Panc1 (cell line): ENCODE results near the gene GPC3.

ENCODE experiments used
- CTCF ChIP-seq: fragments of 450-650 bp; IDR thresholded peaks from 2 replicates; pipeline ENCODE4 v1.5.1; 2017; ENCODE audit warnings: mild to moderate bottlenecking
- POLR2AphosphoS5 ChIP-seq: IDR thresholded peaks from 2 replicates; pipeline ENCODE4 v1.6.1; 2012; ENCODE audit warnings: mild to moderate bottlenecking, low read depth, low read length, moderate library complexity
- REST ChIP-seq, 2 experiments: IDR thresholded peaks; 2 replicates each; pipeline ENCODE4 v1.6.1; 2011 to 2012; ENCODE audit warnings: low read depth in 2 of 2, control low read depth in 1 of 2, low read length in 1 of 2, mild to moderate bottlenecking in 1 of 2, moderate library complexity in 1 of 2; ENCODE audit not compliant: insufficient read depth in 1 of 2
- SIN3A ChIP-seq: IDR thresholded peaks from 2 replicates; pipeline ENCODE4 v1.6.1; 2012; ENCODE audit warnings: low read depth, mild to moderate bottlenecking, low read length, moderate library complexity, borderline replicate concordance; ENCODE audit not compliant: insufficient read depth
- TCF7L2 ChIP-seq: IDR thresholded peaks from 2 replicates; pipeline ENCODE4 v1.6.1; 2011; ENCODE audit warnings: mild to moderate bottlenecking, low read depth, low read length, inconsistent platforms

DNA sequence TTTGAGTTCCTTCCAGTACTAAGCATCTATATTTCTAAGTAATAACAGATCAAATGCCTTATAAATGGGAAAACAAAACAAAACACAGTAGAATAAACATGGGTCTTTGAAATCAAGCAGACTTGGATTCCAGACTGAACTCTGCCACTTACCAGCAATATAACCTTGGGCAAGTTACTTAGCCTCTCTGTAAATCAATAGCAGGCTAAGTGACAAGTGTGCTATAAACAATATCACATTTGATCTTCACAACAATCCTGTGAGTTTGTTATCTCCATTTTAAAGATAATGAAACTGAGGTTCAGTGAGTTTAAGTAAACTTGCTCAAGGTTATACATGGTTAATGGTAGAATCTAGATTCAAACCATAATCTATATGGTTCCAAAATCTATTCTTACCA is 165.8 kb downstream of the GPC3 start:
- TF ChIP-seq CTCF = no peak
- TF ChIP-seq SIN3A = no peak
- TF ChIP-seq POLR2AphosphoS5 = no peak
- TF ChIP-seq REST (IDR thresholded peaks at IDR 0.05; ENCODE audit: insufficient read depth in 1 of 2, low read depth in 2 of 2, low read length in 1 of 2) = no peak
- no peak for TF ChIP-seq TCF7L2
